ENCODE data around the gene SCN9A. TPM values are rescaled to one million over a fixed set of nuclear protein-coding genes. Genes with fewer than 3 reads are reported as not detected.
"Not testable (repeated sequence)": the region's sequence is repeated elsewhere in the genome, so short reads cannot be mapped to it uniquely, and the experiment has no call there.

SCN9A gene
- total RNA-seq = under 1 TPM; 0.15 TPM

GRCh38 chr2:166375736-166376487 lies at the start of gene SCN9A:
Gene SCN9A (minus strand): TSS chr2:166375944. CDS start chr2:166311756, 64,188 bp downstream.
- CTCF ChIA-PET = interaction anchor here (0.6 to 1.9 kb wide), 3 partner anchors 9 to 120 kb away, joined by 3 to 9 read pairs (median 5); no protein-coding TSS in a partner anchor

GRCh38 chr2:166424841-166425240 lies 49.1 kb upstream of the SCN9A start:
- no peaks in the 10 kb centered on the region for H3K9me3 Mint-ChIP-seq
- H3K4me1 Mint-ChIP-seq = no peaks in the 10 kb centered on the region
- no peaks in the 10 kb centered on the region for H3K36me3 Mint-ChIP-seq (ENCODE audit: low read depth)
- POLR2A ChIA-PET = interaction anchor here (0.6 kb wide), 1 partner anchor 1543 kb away, joined by 3 read pairs; no protein-coding TSS in a partner anchor
- no peak overlapping the region for H3K27ac Mint-ChIP-seq
- CTCF ChIA-PET = no interaction called here
- no peak for DNase-seq
- no peaks in the 10 kb centered on the region for H3K27me3 Mint-ChIP-seq
- H3K4me3 Mint-ChIP-seq = no peak overlapping the region

More at GRCh38 chr2:166375736-166376487, at the start of gene SCN9A:
- DNase-seq = peak; percentile 36
- no peaks in the 10 kb centered on the region for H3K9me3 Mint-ChIP-seq
- POLR2A ChIA-PET = no interaction called here
- H3K36me3 Mint-ChIP-seq (ENCODE audit: low read depth) = no peaks in the 10 kb centered on the region
- H3K27ac Mint-ChIP-seq = no peak within 1 kb of the TSS
- peak within 1 kb of the TSS; percentile 66 for H3K4me3 Mint-ChIP-seq
- peaks cover 38% of the 10 kb centered on the region for H3K27me3 Mint-ChIP-seq
- H3K4me1 Mint-ChIP-seq = peaks cover 18% of the 10 kb centered on the region

GRCh38 chr2:166419616-166419934 lies 43.8 kb upstream of the SCN9A start:
- POLR2A ChIA-PET = no interaction called here
- Mint-ChIP-seq H3K27me3 (no peaks in the 10 kb centered on the region), H3K36me3 (ENCODE audit: low read depth) (no peaks in the 10 kb centered on the region), H3K27ac (no peak overlapping the region), H3K4me1 (no peaks in the 10 kb centered on the region), H3K9me3 (no peaks in the 10 kb centered on the region), H3K4me3 (no peak overlapping the region)
- no peak for DNase-seq
- CTCF ChIA-PET = interaction anchor here (1.3 kb wide), 1 partner anchor 14 kb away, joined by 5 read pairs; no protein-coding TSS in a partner anchor

GRCh38 chr2:166418853-166419615 lies 43.3 kb upstream of the SCN9A start:
- H3K27me3 Mint-ChIP-seq = no peaks in the 10 kb centered on the region
- no peaks in the 10 kb centered on the region for H3K36me3 Mint-ChIP-seq (ENCODE audit: low read depth)
- POLR2A ChIA-PET = no interaction called here
- H3K27ac Mint-ChIP-seq = no peak overlapping the region
- no peaks in the 10 kb centered on the region for H3K4me1 Mint-ChIP-seq
- CTCF ChIA-PET = interaction anchor here (1.3 kb wide), 1 partner anchor 15 kb away, joined by 5 read pairs; no protein-coding TSS in a partner anchor
- DNase-seq = no peak
- H3K4me3 Mint-ChIP-seq = no peak overlapping the region
- H3K9me3 Mint-ChIP-seq = no peaks in the 10 kb centered on the region

GRCh38 chr2:166417669-166418068 lies 41.9 kb upstream of the SCN9A start:
- no peaks in the 10 kb centered on the region for H3K9me3 Mint-ChIP-seq
- H3K4me3 Mint-ChIP-seq = no peak overlapping the region
- H3K27ac Mint-ChIP-seq = no peak overlapping the region
- no peak for DNase-seq
- H3K4me1 Mint-ChIP-seq = no peaks in the 10 kb centered on the region
- H3K36me3 Mint-ChIP-seq (ENCODE audit: low read depth) = no peaks in the 10 kb centered on the region
- POLR2A ChIA-PET = no interaction called here
- CTCF ChIA-PET = interaction anchor here (0.7 to 0.9 kb wide), 2 partner anchors 12 to 57 kb away, joined by 3 read pairs; no protein-coding TSS in a partner anchor
- no peaks in the 10 kb centered on the region for H3K27me3 Mint-ChIP-seq

- H3K27ac Mint-ChIP-seq = no peak overlapping the region
Measured at GRCh38 chr2:166413255-166413654, 37.5 kb upstream of the SCN9A start.

GRCh38 chr2:166411473-166412230 lies 35.9 kb upstream of the SCN9A start:
- H3K4me1 Mint-ChIP-seq = no peaks in the 10 kb centered on the region
- no peaks in the 10 kb centered on the region for H3K27me3 Mint-ChIP-seq
- H3K27ac Mint-ChIP-seq = no peak overlapping the region
- H3K4me3 Mint-ChIP-seq = no peak overlapping the region
- DNase-seq = no peak
- no peaks in the 10 kb centered on the region for H3K36me3 Mint-ChIP-seq (ENCODE audit: low read depth)
- H3K9me3 Mint-ChIP-seq = no peaks in the 10 kb centered on the region
- ChIA-PET CTCF (no interaction called here), POLR2A (no interaction called here)

More at GRCh38 chr2:166413255-166413654, 37.5 kb upstream of the SCN9A start:
- Mint-ChIP-seq H3K9me3 (no peaks in the 10 kb centered on the region), H3K36me3 (ENCODE audit: low read depth) (no peaks in the 10 kb centered on the region), H3K27me3 (no peaks in the 10 kb centered on the region), H3K4me1 (no peaks in the 10 kb centered on the region), H3K4me3 (no peak overlapping the region)
- DNase-seq = no peak
- ChIA-PET POLR2A (no interaction called here), CTCF (no interaction called here)

GRCh38 chr2:166410828-166411472 lies 35.2 kb upstream of the SCN9A start:
- ChIA-PET POLR2A (no interaction called here), CTCF (no interaction called here)
- Mint-ChIP-seq H3K27ac (no peak overlapping the region), H3K36me3 (ENCODE audit: low read depth) (no peaks in the 10 kb centered on the region), H3K4me1 (no peaks in the 10 kb centered on the region), H3K27me3 (no peaks in the 10 kb centered on the region), H3K9me3 (no peaks in the 10 kb centered on the region), H3K4me3 (no peak overlapping the region)
- no peak for DNase-seq

- H3K27me3 Mint-ChIP-seq; CTCF ChIA-PET; H3K27ac Mint-ChIP-seq; H3K9me3 Mint-ChIP-seq; POLR2A ChIA-PET; H3K4me1 Mint-ChIP-seq; H3K4me3 Mint-ChIP-seq; H3K36me3 Mint-ChIP-seq (ENCODE audit: low read depth); DNase-seq: not testable (repeated sequence)
Measured at GRCh38 chr2:166407746-166408145, 32.0 kb upstream of the SCN9A start.

- H3K9me3 Mint-ChIP-seq = no peaks in the 10 kb centered on the region
- no peak overlapping the region for H3K27ac Mint-ChIP-seq
- H3K27me3 Mint-ChIP-seq = no peaks in the 10 kb centered on the region
- H3K4me1 Mint-ChIP-seq = no peaks in the 10 kb centered on the region
- POLR2A ChIA-PET = no interaction called here
- CTCF ChIA-PET = no interaction called here
- no peaks in the 10 kb centered on the region for H3K36me3 Mint-ChIP-seq (ENCODE audit: low read depth)
- no peak for DNase-seq
- H3K4me3 Mint-ChIP-seq = no peak overlapping the region
Measured at GRCh38 chr2:166406374-166406773, 30.6 kb upstream of the SCN9A start.

GRCh38 chr2:166405569-166405926 lies 29.8 kb upstream of the SCN9A start:
- no peak overlapping the region for H3K4me3 Mint-ChIP-seq
- H3K27me3 Mint-ChIP-seq = no peaks in the 10 kb centered on the region
- DNase-seq = no peak
- H3K36me3 Mint-ChIP-seq (ENCODE audit: low read depth) = no peaks in the 10 kb centered on the region
- no peaks in the 10 kb centered on the region for H3K9me3 Mint-ChIP-seq
- POLR2A ChIA-PET = no interaction called here
- H3K27ac Mint-ChIP-seq = no peak overlapping the region
- H3K4me1 Mint-ChIP-seq = no peaks in the 10 kb centered on the region
- CTCF ChIA-PET = interaction anchor here (0.5 kb wide), 1 partner anchor 12 kb away, joined by 3 read pairs; no protein-coding TSS in a partner anchor

GRCh38 chr2:166404831-166405568 lies 29.3 kb upstream of the SCN9A start:
- ChIA-PET CTCF (interaction anchor here (0.5 kb wide), 1 partner anchor 13 kb away, joined by 3 read pairs; no protein-coding TSS in a partner anchor), POLR2A (no interaction called here)

More at GRCh38 chr2:166404831-166405568, 29.3 kb upstream of the SCN9A start:
- no peaks in the 10 kb centered on the region for H3K4me1 Mint-ChIP-seq
- H3K9me3 Mint-ChIP-seq = no peaks in the 10 kb centered on the region
- H3K27me3 Mint-ChIP-seq = no peaks in the 10 kb centered on the region
- H3K27ac Mint-ChIP-seq = no peak overlapping the region
- H3K36me3 Mint-ChIP-seq (ENCODE audit: low read depth) = no peaks in the 10 kb centered on the region
- H3K4me3 Mint-ChIP-seq = no peak overlapping the region
- no peak for DNase-seq
